Endothelial cell of umbilical vein (primary cell): ENCODE measurements around the gene IL6. TPM values are rescaled to one million over a fixed set of nuclear protein-coding genes. Genes with fewer than 3 reads are reported as not detected.

Source experiments
- BruUV-seq: library from RNA; stranded (reverse); fragments of 400-500 nt; replicated peaks from 2 replicates; lab custom pipeline; 2021; lab: Mats Ljungman, UMichigan
- CTCF ChIA-PET: fragments of 300-600, 350-600 bp; sonication (Branson Sonifier 250); formaldehyde crosslinking; loops from one replicate; lab custom pipeline; 2021; ENCODE audit warnings: antibody characterized with exemption, inconsistent platforms; lab: Charles Lee
- POLR2A ChIA-PET: fragments of 300-600, 350-600 bp; sonication (Branson Sonifier 250); formaldehyde crosslinking; loops from one replicate; lab custom pipeline; 2021; ENCODE audit warnings: antibody characterized with exemption, inconsistent platforms; lab: Charles Lee
- DNase-seq: peaks from one replicate; pipeline ENCODE4 v3.0.0-alpha.2; 2011; ENCODE audit warnings: low read depth, low spot score
- FAIRE-seq: peaks from 2 replicates; lab custom pipeline; 2011; peaks lifted over from hg19 to GRCh38; lab: Jason Lieb, UNC
- H2AFZ ChIP-seq: 2 replicates; pipeline ENCODE4 v1.6.0; 2012; ENCODE audit warnings: low read depth, low read length, control low read depth, inconsistent platforms
- H3K27ac ChIP-seq: 2 replicates; pipeline ENCODE4 v1.5.1; 2011; ENCODE audit warnings: low read depth, mild to moderate bottlenecking, control low read depth, low read length, moderate library complexity; ENCODE audit not compliant: insufficient read depth
- H3K27me3 ChIP-seq, 2 experiments: 2 replicates each; pipeline versions ENCODE4 v1.6.0 to v1.6.1; 2011; ENCODE audit warnings: low read length in 2 of 2, mixed read lengths in 1 of 2; ENCODE audit not compliant: control insufficient read depth in 2 of 2, insufficient read depth in 2 of 2
- H3K36me3 ChIP-seq, 2 experiments: 2 replicates in 1 of 2; 3 replicates in 1 of 2; pipeline ENCODE4 v1.5.1; 2011; ENCODE audit warnings: low read length in 2 of 2, mild to moderate bottlenecking in 1 of 2, moderate library complexity in 1 of 2; ENCODE audit not compliant: control insufficient read depth in 2 of 2, insufficient read depth in 2 of 2; ENCODE audit errors: extremely low read depth in 1 of 2
- H3K4me1 ChIP-seq: 3 replicates; pipeline ENCODE4 v1.5.1; 2011; ENCODE audit warnings: mild to moderate bottlenecking, low read length; ENCODE audit not compliant: control insufficient read depth, insufficient read depth; ENCODE audit errors: extremely low read depth
- H3K4me2 ChIP-seq: 2 replicates; pipeline ENCODE4 v1.6.1; 2011; ENCODE audit warnings: low read length, control low read depth, mixed read lengths; ENCODE audit not compliant: insufficient read depth
- H3K4me3 ChIP-seq, 3 experiments: fragments of 200-600 bp in 1 of 3; sonication (generic), shearing (Covaris generic) in 1 of 3; replicated peaks in 1 of 3; 2 replicates each; pipeline ENCODE4 v1.5.1; 2011 to 2016; ENCODE audit warnings: control low read depth in 3 of 3, low read length in 3 of 3, mild to moderate bottlenecking in 2 of 3, inconsistent platforms in 1 of 3, low read depth in 1 of 3, moderate library complexity in 1 of 3; ENCODE audit not compliant: insufficient read depth in 1 of 3
- H3K79me2 ChIP-seq: 2 replicates; pipeline ENCODE4 v1.6.0; 2012; ENCODE audit warnings: low read length, inconsistent platforms; ENCODE audit not compliant: control insufficient read depth, insufficient read depth
- H3K9ac ChIP-seq: replicated peaks from 2 replicates; pipeline ENCODE3; 2011; ENCODE audit warnings: low read length, control low read depth; ENCODE audit not compliant: insufficient read depth; ENCODE audit errors: extremely low read depth
- H3K9me1 ChIP-seq: replicated peaks from 3 replicates; pipeline ENCODE4 v1.6.0; 2011; ENCODE audit warnings: mild to moderate bottlenecking, low read length; ENCODE audit not compliant: control insufficient read depth, insufficient read depth; ENCODE audit errors: extremely low read depth
- H3K9me3 ChIP-seq: replicated peaks from 2 replicates; pipeline ENCODE4 v1.5.1; 2012; ENCODE audit warnings: low read length, inconsistent platforms; ENCODE audit not compliant: control insufficient read depth, insufficient read depth
- H4K20me1 ChIP-seq: replicated peaks from 2 replicates; pipeline ENCODE3; 2011; ENCODE audit warnings: mild to moderate bottlenecking, low read length; ENCODE audit not compliant: control insufficient read depth, insufficient read depth; ENCODE audit errors: extremely low read depth
- CTCF ChIP-seq, 2 donors: IDR thresholded peaks; 1 replicate in 1 of 2; 2 replicates in 1 of 2; pipeline ENCODE4 v1.5.1; 2011; ENCODE audit warnings: low read length in 2 of 2, mild to moderate bottlenecking in 2 of 2, moderate library complexity in 2 of 2, control low read depth in 1 of 2, inconsistent platforms in 1 of 2, low read depth in 1 of 2; ENCODE audit not compliant: insufficient read depth in 1 of 2; ENCODE audit errors: extremely low read depth in 1 of 2
- EZH2 ChIP-seq: IDR thresholded peaks from 2 replicates; pipeline ENCODE4 v1.6.1; 2012; ENCODE audit warnings: borderline replicate concordance, low read depth, mild to moderate bottlenecking, moderate library complexity, low read length, inconsistent platforms; ENCODE audit not compliant: severe bottlenecking
- FOS ChIP-seq: IDR thresholded peaks from 2 replicates; pipeline ENCODE4 v1.6.1; 2011; ENCODE audit warnings: mild to moderate bottlenecking, low read length, moderate library complexity, borderline replicate concordance; ENCODE audit not compliant: insufficient read depth
- GATA2 ChIP-seq: IDR thresholded peaks from 2 replicates; pipeline ENCODE4 v1.7.0; 2011; ENCODE audit warnings: low read depth, mild to moderate bottlenecking, moderate library complexity, mixed read lengths, low read length; ENCODE audit not compliant: insufficient read length, insufficient read depth
- JUN ChIP-seq: IDR thresholded peaks from 2 replicates; pipeline ENCODE4 v1.6.1; 2011; ENCODE audit warnings: borderline replicate concordance, low read depth; ENCODE audit not compliant: insufficient read length, insufficient read depth
- MYC ChIP-seq: IDR thresholded peaks from one replicate; pipeline ENCODE4 v1.6.1; 2011; ENCODE audit warnings: mild to moderate bottlenecking, low read depth, low read length
- POLR2A ChIP-seq: IDR thresholded peaks from 2 replicates; pipeline ENCODE4 v1.6.1; 2012; ENCODE audit warnings: low read depth, mild to moderate bottlenecking, control low read depth, low read length
- POLR2AphosphoS5 ChIP-seq: IDR thresholded peaks from 2 replicates; pipeline ENCODE4 v1.6.1; 2012; ENCODE audit warnings: low read depth, mild to moderate bottlenecking, control low read depth, low read length, moderate library complexity; ENCODE audit not compliant: insufficient read depth
- dilution Hi-C: fragments of 300-500 bp; cut with MboI; formaldehyde crosslinking; loops from one replicate; pipeline ENCODE4 v1.15.0; 2019; ENCODE audit warnings: low sequenced_read_pairs; ENCODE audit not compliant: extremely low pct_ligation_motif_present
- intact Hi-C: fragments of 100-400 bp; cut with micrococcal nuclease; formaldehyde crosslinking; loops from one replicate; pipeline ENCODE4 v1.10.0; 2022
- polyA plus RNA-seq, 4 experiments: library from polyadenylated mRNA; depleted of rRNA in 3 of 4; stranded (reverse) in 3 of 4; unstranded in 1 of 4; fragments of >200 nt; gene quantifications; 2 replicates each; pipeline versions ENCODE4 v1.2.1 to v1.2.3, GENCODE V29; 2011 to 2012; ENCODE audit warnings: missing spikeins in 1 of 4
- total RNA-seq: library from RNA; stranded (reverse); gene quantifications from 2 replicates; pipeline ENCODE4 v1.2.3, GENCODE V29; 2021
- TF ChIP-seq, protein P1 (sequence below): IDR thresholded peaks from 2 replicates; pipeline ENCODE4 v1.6.1; 2011; ENCODE audit not compliant: insufficient read depth, insufficient read length

IL6 gene
- total and polyA plus RNA-seq, 2 donors (not counting 3 experiments of a cell fraction or from before 2014, with no cell fraction given): 11.0 to 16.5 TPM

DNA sequence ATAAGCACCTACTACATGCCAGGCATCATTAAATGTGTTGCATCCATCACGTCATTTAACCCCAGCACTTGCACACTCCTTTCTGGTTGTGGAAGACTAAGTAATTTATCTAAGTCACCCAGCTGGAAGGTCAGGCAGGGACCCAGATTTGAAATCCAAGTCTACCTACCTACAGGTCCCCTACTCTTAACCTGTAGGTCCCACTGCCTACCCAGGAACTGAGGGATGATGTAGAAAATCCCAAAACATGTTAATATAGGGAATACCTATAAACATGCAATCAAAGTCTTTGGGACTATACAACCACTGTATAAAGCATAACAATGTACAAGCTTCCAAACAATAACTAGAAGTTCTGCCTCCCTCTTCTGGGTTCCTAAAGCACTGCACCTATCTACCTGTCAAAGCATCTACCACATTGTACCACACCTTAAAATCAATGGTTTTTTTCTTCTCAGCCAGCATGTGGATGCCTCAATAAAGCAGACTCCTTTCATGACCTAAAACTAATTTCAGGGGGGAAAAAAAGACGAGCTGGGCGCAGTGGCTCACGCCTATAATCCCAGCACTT is 5.6 kb downstream of the IL6 start:
- Histone ChIP-seq H3K79me2 (peaks cover 16% of the 10 kb centered on the region), H3K27ac (no peak overlapping the region), H3K4me3 (no peak overlapping the region), H3K36me3 (peaks cover 5 to 9% of the 10 kb centered on the region in 2 experiments), H3K4me2 (no peak overlapping the region), H2AFZ (no peak overlapping the region), H3K9ac (no peak overlapping the region), H3K9me1 (no peaks in the 10 kb centered on the region), H3K4me1 (peaks cover 25% of the 10 kb centered on the region), H4K20me1 (no peaks in the 10 kb centered on the region), H3K9me3 (no peaks in the 10 kb centered on the region), H3K27me3 (no peaks in the 10 kb centered on the region)
- CTCF ChIA-PET: interaction anchor here (0.7 to 7.0 kb wide), 11 partner anchors 9 to 322 kb away, joined by 3 to 122 read pairs (median 4); no protein-coding TSS in a partner anchor
- POLR2A ChIA-PET: interaction anchor here (1.2 kb wide), 1 partner anchor 172 kb away, joined by 5 read pairs; no protein-coding TSS in a partner anchor
- DNase-seq (peak; percentile 45), FAIRE-seq (peak; percentile 12)
- no TSS peak for BruUV-seq
- dilution Hi-C loops (loop anchor here (25.0 kb wide), 1 partner anchor 170 kb away; no protein-coding TSS in a partner anchor), intact Hi-C loops (no loop called here)
- peak; percentile 37 for TF ChIP-seq POLR2AphosphoS5
- TF ChIP-seq, protein P1, sequence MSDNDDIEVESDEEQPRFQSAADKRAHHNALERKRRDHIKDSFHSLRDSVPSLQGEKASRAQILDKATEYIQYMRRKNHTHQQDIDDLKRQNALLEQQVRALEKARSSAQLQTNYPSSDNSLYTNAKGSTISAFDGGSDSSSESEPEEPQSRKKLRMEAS: no peak
- no peak for TF ChIP-seq MYC
- no peak for TF ChIP-seq JUN
- TF ChIP-seq POLR2A: peak; percentile 38
- TF ChIP-seq GATA2: no peak
- TF ChIP-seq CTCF (IDR thresholded peaks at IDR 0.05; ENCODE audit: extremely low read depth in 1 of 2, insufficient read depth in 1 of 2, low read depth in 1 of 2, low read length in 2 of 2): peak; percentile 24 to 42
- no peak for TF ChIP-seq EZH2
- TF ChIP-seq FOS: no peak
